RKO (cell line): Measurements from ENCODE around the gene ATRNL1.

ENCODE experiments used
- DNase-seq: peaks from one replicate; pipeline ENCODE4 v3.0.0-alpha.2; 2016; ENCODE audit warnings: low spot score

The ATRNL1 gene

GRCh38 chr10:115093286-115093775, at the start of gene ATRNL1:
TSS of gene ATRNL1 (plus strand) at chr10:115093365. CDS start at chr10:115093751, 386 bp downstream.
- DNase-seq, result no peak

- DNase-seq, result no peak
These were observed 49.4 kb upstream of the ATRNL1 start for GRCh38 chr10:115043719-115044118.

- no peak for DNase-seq
These were observed 48.3 kb upstream of the ATRNL1 start for GRCh38 chr10:115044891-115045290.

- DNase-seq, result no peak
These were observed 47.7 kb upstream of the ATRNL1 start for GRCh38 chr10:115045499-115045898.

GRCh38 chr10:115046686-115047236, 46.4 kb upstream of the ATRNL1 start:
- DNase-seq, result no peak

GRCh38 chr10:115047705-115048104, 45.5 kb upstream of the ATRNL1 start:
- DNase-seq, result no peak

- no peak for DNase-seq
These were observed 43.8 kb upstream of the ATRNL1 start for GRCh38 chr10:115049318-115049717.

GRCh38 chr10:115049960-115050359, 43.2 kb upstream of the ATRNL1 start:
- no peak for DNase-seq

GRCh38 chr10:115050375-115051010, 42.7 kb upstream of the ATRNL1 start:
- no peak for DNase-seq

GRCh38 chr10:115051216-115051615, 41.9 kb upstream of the ATRNL1 start:
- no peak for DNase-seq

GRCh38 chr10:115052226-115052625, 40.9 kb upstream of the ATRNL1 start:
- DNase-seq, result no peak

- no peak for DNase-seq
These were observed 40.4 kb upstream of the ATRNL1 start for GRCh38 chr10:115052728-115053127.

GRCh38 chr10:115056186-115056585, 37.0 kb upstream of the ATRNL1 start:
- no peak for DNase-seq

- no peak for DNase-seq
These were observed 33.8 kb upstream of the ATRNL1 start for GRCh38 chr10:115059301-115059898.

- DNase-seq, result no peak
These were observed 29.2 kb upstream of the ATRNL1 start for GRCh38 chr10:115063701-115064658.

GRCh38 chr10:115065801-115066200, 27.4 kb upstream of the ATRNL1 start:
- no peak for DNase-seq

- no peak for DNase-seq
These were observed 26.6 kb upstream of the ATRNL1 start for GRCh38 chr10:115066528-115066927.

GRCh38 chr10:115073796-115074195, 19.4 kb upstream of the ATRNL1 start:
- DNase-seq, result no peak

- DNase-seq, result no peak
These were observed 10.7 kb upstream of the ATRNL1 start for GRCh38 chr10:115082506-115082905.

GRCh38 chr10:115084277-115084850, 8.8 kb upstream of the ATRNL1 start:
- no peak for DNase-seq

- DNase-seq, result no peak
These were observed 2.0 kb upstream of the ATRNL1 start for GRCh38 chr10:115091161-115091560.

GRCh38 chr10:115092258-115092554, 959 bp upstream of the ATRNL1 start:
- no peak for DNase-seq
